Liver (tissue), 9 donors: ENCODE measurements around the gene KMT2B. TPM values are rescaled to one million over a fixed set of nuclear protein-coding genes. Genes with fewer than 3 reads are reported as not detected.

Experiments
- DNase-seq: peaks from one replicate; pipeline ENCODE4 v3.0.0-alpha.2; 2017; ENCODE audit warnings: low spot score
- H3K27ac ChIP-seq, 2 donors: one replicate each; pipeline ENCODE4 v1.7.0; 2013; ENCODE audit warnings: inconsistent platforms in 2 of 2, low read length in 2 of 2, control low read depth in 1 of 2, low read depth in 1 of 2, mild to moderate bottlenecking in 1 of 2
- H3K27me3 ChIP-seq, 4 donors: one replicate each; pipeline versions ENCODE4 v1.6.1 to v1.7.0; 2013; ENCODE audit warnings: low read length in 3 of 4, inconsistent platforms in 1 of 4, mild to moderate bottlenecking in 1 of 4, moderate library complexity in 1 of 4; ENCODE audit not compliant: control insufficient read depth in 4 of 4, insufficient read depth in 4 of 4
- H3K36me3 ChIP-seq, 4 donors: one replicate each; pipeline versions ENCODE4 v1.6.1 to v1.7.0; 2013; ENCODE audit warnings: low read length in 3 of 4, mild to moderate bottlenecking in 3 of 4, low read depth in 1 of 4, moderate library complexity in 1 of 4; ENCODE audit not compliant: control insufficient read depth in 4 of 4, insufficient read depth in 3 of 4
- H3K4me1 ChIP-seq, 4 donors: one replicate each; pipeline versions ENCODE4 v1.6.1 to v1.7.0; 2013; ENCODE audit warnings: low read length in 3 of 4, mild to moderate bottlenecking in 3 of 4, moderate library complexity in 1 of 4; ENCODE audit not compliant: control insufficient read depth in 4 of 4, insufficient read depth in 4 of 4
- H3K4me3 ChIP-seq, 3 donors: one replicate each; pipeline versions ENCODE4 v1.6.1 to v1.7.0; 2013; ENCODE audit warnings: low read length in 3 of 3, control low read depth in 1 of 3, low read depth in 1 of 3, mild to moderate bottlenecking in 1 of 3
- H3K9ac ChIP-seq, 2 donors: one replicate each; pipeline ENCODE4 v1.7.0; 2013; ENCODE audit warnings: low read length in 2 of 2, mild to moderate bottlenecking in 2 of 2, moderate library complexity in 2 of 2, control low read depth in 1 of 2, low read depth in 1 of 2
- H3K9me3 ChIP-seq, 4 donors: one replicate each; pipeline versions ENCODE4 v1.6.1 to v1.7.0; 2013; ENCODE audit warnings: low read length in 3 of 4; ENCODE audit not compliant: control insufficient read depth in 4 of 4
- FOXA1 ChIP-seq: IDR thresholded peaks from 2 replicates; pipeline ENCODE4 v1.6.1; 2016; ENCODE audit warnings: antibody characterized with exemption
- GABPA ChIP-seq, 2 donors: IDR thresholded peaks in 1 of 2; conservative IDR thresholded peaks in 1 of 2; 2 replicates each; pipeline ENCODE4 v1.6.1; 2016; ENCODE audit warnings: antibody characterized with exemption in 2 of 2, mild to moderate bottlenecking in 1 of 2, moderate library complexity in 1 of 2
- HNF4A ChIP-seq, 2 donors: conservative IDR thresholded peaks; 2 replicates each; pipeline ENCODE4 v1.6.1; 2016; ENCODE audit warnings: antibody characterized with exemption in 2 of 2, mild to moderate bottlenecking in 2 of 2
- HNF4G ChIP-seq: IDR thresholded peaks from 2 replicates; pipeline ENCODE4 v1.6.1; 2016; ENCODE audit warnings: antibody characterized with exemption
- JUND ChIP-seq, 2 donors: IDR thresholded peaks; 2 replicates each; pipeline ENCODE4 v1.6.1; 2016; ENCODE audit warnings: antibody characterized with exemption in 2 of 2
- NR2F2 ChIP-seq: IDR thresholded peaks from 2 replicates; pipeline ENCODE4 v1.6.1; 2016; ENCODE audit warnings: antibody characterized with exemption
- RXRA ChIP-seq, 2 donors: IDR thresholded peaks; 2 replicates each; pipeline ENCODE4 v1.6.1; 2017 to 2018; ENCODE audit warnings: antibody characterized with exemption in 2 of 2, mild to moderate bottlenecking in 1 of 2
- SP1 ChIP-seq: IDR thresholded peaks from 2 replicates; pipeline ENCODE4 v1.6.1; 2018; ENCODE audit warnings: antibody characterized with exemption, mild to moderate bottlenecking
- TAF1 ChIP-seq: conservative IDR thresholded peaks from 2 replicates; pipeline ENCODE4 v1.6.1; 2016; ENCODE audit warnings: antibody characterized with exemption, mild to moderate bottlenecking
- YY1 ChIP-seq: IDR thresholded peaks from 2 replicates; pipeline ENCODE4 v1.6.1; 2016; ENCODE audit warnings: antibody characterized with exemption, mild to moderate bottlenecking
- WGBS: extraction: QIAGEN DNeasy Blood & Tissue Kit; methylation state at CpG from one replicate; pipeline ENCODE4 v1.1.7; 2013; 5-methylcytosine and 5-hydroxymethylcytosine counted together
- polyA plus RNA-seq, 2 donors: library from polyadenylated mRNA; stranded (reverse) in 1 of 2; unstranded in 1 of 2; fragments of 200-250 nt in 1 of 2; fragments of >200 nt in 1 of 2; fragmentation: Nextera tagmentation in 1 of 2; extraction: Ambion mirVana in 1 of 2; gene quantifications; one replicate each; pipeline versions ENCODE4 v1.2.1 to v1.2.3, GENCODE V29; 2013 to 2015
- total RNA-seq, 2 donors: library from RNA; depleted of rRNA; stranded (reverse); fragments of >200 nt; gene quantifications; one replicate each; pipeline ENCODE4 v1.2.3, GENCODE V29; 2014
- TF ChIP-seq, protein P1 (sequence below): IDR thresholded peaks from 2 replicates; pipeline ENCODE4 v1.6.1; 2016; ENCODE audit warnings: antibody characterized with exemption
- TF ChIP-seq, protein P2 (sequence below): IDR thresholded peaks from 2 replicates; pipeline ENCODE4 v1.6.1; 2016; ENCODE audit warnings: antibody characterized with exemption
- TF ChIP-seq, protein P3 (sequence below): IDR thresholded peaks from 2 replicates; pipeline ENCODE4 v1.6.1; 2016; ENCODE audit warnings: antibody characterized with exemption, mild to moderate bottlenecking
- TF ChIP-seq, protein P4 (sequence below): fragments of 150-350 bp; IDR thresholded peaks from 2 replicates; pipeline ENCODE4 v1.5.1; 2017; ENCODE audit warnings: improper control_type of control experiment, low read depth, low read length; ENCODE audit not compliant: missing input control
- TF ChIP-seq, protein P5 (sequence below): IDR thresholded peaks from 2 replicates; pipeline ENCODE4 v1.6.1; 2016; ENCODE audit warnings: antibody characterized with exemption
- donor health status: healthy.
- donor health status: healthy.
- donor health status: healthy.
- donor health status: healthy.
- donor health status: healthy.

KMT2B gene
- total and polyA plus RNA-seq, 4 donors, result 3.7 to 12.1 (median 8.3) TPM

DNA sequence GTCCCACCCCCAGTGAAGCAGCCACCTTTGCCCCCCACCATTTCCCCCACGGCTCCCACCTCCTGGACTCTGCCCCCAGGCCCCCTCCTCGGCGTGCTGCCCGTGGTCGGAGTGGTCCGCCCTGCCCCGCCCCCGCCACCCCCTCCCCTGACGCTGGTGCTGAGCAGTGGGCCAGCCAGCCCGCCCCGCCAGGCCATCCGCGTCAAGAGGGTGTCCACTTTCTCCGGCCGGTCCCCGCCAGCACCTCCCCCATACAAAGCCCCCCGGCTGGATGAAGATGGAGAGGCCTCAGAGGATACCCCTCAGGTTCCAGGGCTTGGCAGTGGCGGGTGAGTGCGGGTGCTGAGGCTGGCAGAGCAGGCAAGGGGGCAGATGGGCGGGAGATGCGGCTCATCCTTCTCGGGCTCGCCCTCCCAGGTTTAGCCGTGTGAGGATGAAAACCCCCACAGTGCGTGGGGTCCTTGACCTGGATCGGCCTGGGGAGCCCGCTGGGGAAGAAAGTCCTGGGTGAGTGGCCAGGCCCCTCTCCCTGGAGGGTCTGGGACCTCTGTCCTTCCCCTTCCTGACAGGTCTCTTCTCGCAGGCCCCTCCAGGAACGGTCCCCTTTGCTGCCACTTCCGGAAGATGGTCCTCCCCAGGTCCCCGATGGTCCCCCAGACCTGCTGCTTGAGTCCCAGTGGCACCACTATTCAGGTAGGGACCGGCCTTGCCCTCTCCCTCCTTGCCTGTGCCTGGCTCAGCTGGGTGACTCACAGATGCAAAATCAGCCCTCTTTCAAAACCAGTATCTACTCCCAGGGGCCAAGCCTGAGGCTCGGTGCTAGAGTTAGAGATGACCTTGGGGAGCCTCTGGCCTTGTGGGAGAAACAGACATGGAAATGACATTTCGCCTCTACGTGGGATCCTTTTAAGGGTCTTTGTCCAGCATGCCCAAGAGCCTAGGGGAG is 15.7 kb downstream of the KMT2B start:
- Histone ChIP-seq H3K36me3 (peaks cover 37 to 91% (median 47%) of the 10 kb centered on the region in 4 donors), H3K9ac (no peak overlapping the region), H3K4me3 (no peak overlapping the region), H3K27ac (no peak overlapping the region), H3K9me3 (no peaks in the 10 kb centered on the region), H3K27me3 (no peaks in the 10 kb centered on the region), H3K4me1 (peaks cover 0 to 2% (median 0%) of the 10 kb centered on the region in 4 donors)
- TF ChIP-seq YY1 (no peak), HNF4A (conservative IDR thresholded peaks at IDR 0.05) (no peak), NR2F2 (no peak), TAF1 (no peak), HNF4G (no peak), FOXA1 (no peak), SP1 (no peak), RXRA (IDR thresholded peaks at IDR 0.05) (no peak), GABPA (IDR thresholded peaks at IDR 0.05 in 1 of 2, conservative IDR thresholded peaks at IDR 0.05 in 1 of 2) (no peak), JUND (IDR thresholded peaks at IDR 0.05) (no peak)
- TF ChIP-seq, protein P1, sequence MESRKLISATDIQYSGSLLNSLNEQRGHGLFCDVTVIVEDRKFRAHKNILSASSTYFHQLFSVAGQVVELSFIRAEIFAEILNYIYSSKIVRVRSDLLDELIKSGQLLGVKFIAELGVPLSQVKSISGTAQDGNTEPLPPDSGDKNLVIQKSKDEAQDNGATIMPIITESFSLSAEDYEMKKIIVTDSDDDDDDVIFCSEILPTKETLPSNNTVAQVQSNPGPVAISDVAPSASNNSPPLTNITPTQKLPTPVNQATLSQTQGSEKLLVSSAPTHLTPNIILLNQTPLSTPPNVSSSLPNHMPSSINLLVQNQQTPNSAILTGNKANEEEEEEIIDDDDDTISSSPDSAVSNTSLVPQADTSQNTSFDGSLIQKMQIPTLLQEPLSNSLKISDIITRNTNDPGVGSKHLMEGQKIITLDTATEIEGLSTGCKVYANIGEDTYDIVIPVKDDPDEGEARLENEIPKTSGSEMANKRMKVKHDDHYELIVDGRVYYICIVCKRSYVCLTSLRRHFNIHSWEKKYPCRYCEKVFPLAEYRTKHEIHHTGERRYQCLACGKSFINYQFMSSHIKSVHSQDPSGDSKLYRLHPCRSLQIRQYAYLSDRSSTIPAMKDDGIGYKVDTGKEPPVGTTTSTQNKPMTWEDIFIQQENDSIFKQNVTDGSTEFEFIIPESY, result no peak
- TF ChIP-seq, protein P2, sequence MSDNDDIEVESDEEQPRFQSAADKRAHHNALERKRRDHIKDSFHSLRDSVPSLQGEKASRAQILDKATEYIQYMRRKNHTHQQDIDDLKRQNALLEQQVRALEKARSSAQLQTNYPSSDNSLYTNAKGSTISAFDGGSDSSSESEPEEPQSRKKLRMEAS, result no peak
- TF ChIP-seq, protein P3, sequence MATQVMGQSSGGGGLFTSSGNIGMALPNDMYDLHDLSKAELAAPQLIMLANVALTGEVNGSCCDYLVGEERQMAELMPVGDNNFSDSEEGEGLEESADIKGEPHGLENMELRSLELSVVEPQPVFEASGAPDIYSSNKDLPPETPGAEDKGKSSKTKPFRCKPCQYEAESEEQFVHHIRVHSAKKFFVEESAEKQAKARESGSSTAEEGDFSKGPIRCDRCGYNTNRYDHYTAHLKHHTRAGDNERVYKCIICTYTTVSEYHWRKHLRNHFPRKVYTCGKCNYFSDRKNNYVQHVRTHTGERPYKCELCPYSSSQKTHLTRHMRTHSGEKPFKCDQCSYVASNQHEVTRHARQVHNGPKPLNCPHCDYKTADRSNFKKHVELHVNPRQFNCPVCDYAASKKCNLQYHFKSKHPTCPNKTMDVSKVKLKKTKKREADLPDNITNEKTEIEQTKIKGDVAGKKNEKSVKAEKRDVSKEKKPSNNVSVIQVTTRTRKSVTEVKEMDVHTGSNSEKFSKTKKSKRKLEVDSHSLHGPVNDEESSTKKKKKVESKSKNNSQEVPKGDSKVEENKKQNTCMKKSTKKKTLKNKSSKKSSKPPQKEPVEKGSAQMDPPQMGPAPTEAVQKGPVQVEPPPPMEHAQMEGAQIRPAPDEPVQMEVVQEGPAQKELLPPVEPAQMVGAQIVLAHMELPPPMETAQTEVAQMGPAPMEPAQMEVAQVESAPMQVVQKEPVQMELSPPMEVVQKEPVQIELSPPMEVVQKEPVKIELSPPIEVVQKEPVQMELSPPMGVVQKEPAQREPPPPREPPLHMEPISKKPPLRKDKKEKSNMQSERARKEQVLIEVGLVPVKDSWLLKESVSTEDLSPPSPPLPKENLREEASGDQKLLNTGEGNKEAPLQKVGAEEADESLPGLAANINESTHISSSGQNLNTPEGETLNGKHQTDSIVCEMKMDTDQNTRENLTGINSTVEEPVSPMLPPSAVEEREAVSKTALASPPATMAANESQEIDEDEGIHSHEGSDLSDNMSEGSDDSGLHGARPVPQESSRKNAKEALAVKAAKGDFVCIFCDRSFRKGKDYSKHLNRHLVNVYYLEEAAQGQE, result no peak
- TF ChIP-seq, protein P4, sequence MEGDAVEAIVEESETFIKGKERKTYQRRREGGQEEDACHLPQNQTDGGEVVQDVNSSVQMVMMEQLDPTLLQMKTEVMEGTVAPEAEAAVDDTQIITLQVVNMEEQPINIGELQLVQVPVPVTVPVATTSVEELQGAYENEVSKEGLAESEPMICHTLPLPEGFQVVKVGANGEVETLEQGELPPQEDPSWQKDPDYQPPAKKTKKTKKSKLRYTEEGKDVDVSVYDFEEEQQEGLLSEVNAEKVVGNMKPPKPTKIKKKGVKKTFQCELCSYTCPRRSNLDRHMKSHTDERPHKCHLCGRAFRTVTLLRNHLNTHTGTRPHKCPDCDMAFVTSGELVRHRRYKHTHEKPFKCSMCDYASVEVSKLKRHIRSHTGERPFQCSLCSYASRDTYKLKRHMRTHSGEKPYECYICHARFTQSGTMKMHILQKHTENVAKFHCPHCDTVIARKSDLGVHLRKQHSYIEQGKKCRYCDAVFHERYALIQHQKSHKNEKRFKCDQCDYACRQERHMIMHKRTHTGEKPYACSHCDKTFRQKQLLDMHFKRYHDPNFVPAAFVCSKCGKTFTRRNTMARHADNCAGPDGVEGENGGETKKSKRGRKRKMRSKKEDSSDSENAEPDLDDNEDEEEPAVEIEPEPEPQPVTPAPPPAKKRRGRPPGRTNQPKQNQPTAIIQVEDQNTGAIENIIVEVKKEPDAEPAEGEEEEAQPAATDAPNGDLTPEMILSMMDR, result no peak
- TF ChIP-seq, protein P5, sequence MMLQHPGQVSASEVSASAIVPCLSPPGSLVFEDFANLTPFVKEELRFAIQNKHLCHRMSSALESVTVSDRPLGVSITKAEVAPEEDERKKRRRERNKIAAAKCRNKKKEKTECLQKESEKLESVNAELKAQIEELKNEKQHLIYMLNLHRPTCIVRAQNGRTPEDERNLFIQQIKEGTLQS, result no peak
- no peak for DNase-seq
- 94% methylated on average over 35 of the region's 35 CpGs for WGBS
